LHCN-M2 (cell line): ENCODE data around the gene SYT13. TPM values are rescaled to one million over a fixed set of nuclear protein-coding genes. Genes with fewer than 3 reads are reported as not detected.
A peak's percentile ranks its signal among the peaks of the same experiment; 100 is the strongest.

Experiments
- DNase-seq: peaks from one replicate; pipeline ENCODE4 v3.0.0-alpha.2; 2012; ENCODE audit warnings: low read depth
- polyA plus RNA-seq: library from polyadenylated mRNA; unstranded; fragments of >200 nt; gene quantifications from one replicate; pipeline ENCODE4 v1.2.1, GENCODE V29; 2012; ENCODE audit warnings: missing spikeins
- total RNA-seq: library from RNA; depleted of rRNA; stranded (reverse); fragments of >200 nt; gene quantifications from 2 replicates; pipeline ENCODE4 v1.2.3, GENCODE V29; 2014; rRNA removed

Gene SYT13
- total RNA-seq = 0.06 TPM in 1 of 2 replicates, not detected in the other
- 0.02 TPM for polyA plus RNA-seq

GRCh38 chr11:45285930-45286632, at the start of gene SYT13:
TSS of gene SYT13 (minus strand) at chr11:45286341. CDS start at chr11:45286207, 134 bp downstream.
- no peak for DNase-seq

GRCh38 chr11:45335434-45335833, 49.3 kb upstream of the SYT13 start:
- no peak for DNase-seq

- no peak for DNase-seq
Observed at GRCh38 chr11:45334836-45335235, 48.7 kb upstream of the SYT13 start.

- DNase-seq = no peak
Observed at GRCh38 chr11:45334410-45334809, 48.3 kb upstream of the SYT13 start.

- DNase-seq = peak; percentile 47
Observed at GRCh38 chr11:45333001-45333971, 47.1 kb upstream of the SYT13 start.

- peak; percentile 20 for DNase-seq
Observed at GRCh38 chr11:45332276-45332934, 46.3 kb upstream of the SYT13 start.

GRCh38 chr11:45331839-45332238, 45.7 kb upstream of the SYT13 start:
- no peak for DNase-seq

GRCh38 chr11:45328726-45329125, 42.6 kb upstream of the SYT13 start:
- DNase-seq = no peak

GRCh38 chr11:45324459-45324858, 38.3 kb upstream of the SYT13 start:
- DNase-seq = no peak

- no peak for DNase-seq
Observed at GRCh38 chr11:45323601-45324249, 37.6 kb upstream of the SYT13 start.

- no peak for DNase-seq
Observed at GRCh38 chr11:45322891-45323600, 36.9 kb upstream of the SYT13 start.

GRCh38 chr11:45322111-45322705, 36.1 kb upstream of the SYT13 start:
- no peak for DNase-seq

- DNase-seq = no peak
Observed at GRCh38 chr11:45321669-45322068, 35.5 kb upstream of the SYT13 start.

GRCh38 chr11:45321031-45321595, 35.0 kb upstream of the SYT13 start:
- no peak for DNase-seq

- no peak for DNase-seq
Observed at GRCh38 chr11:45320371-45320770, 34.2 kb upstream of the SYT13 start.

- DNase-seq = no peak
Observed at GRCh38 chr11:45319077-45319476, 32.9 kb upstream of the SYT13 start.

GRCh38 chr11:45318516-45318915, 32.4 kb upstream of the SYT13 start:
- no peak for DNase-seq

GRCh38 chr11:45316258-45316657, 30.1 kb upstream of the SYT13 start:
- no peak for DNase-seq

- DNase-seq = no peak
Observed at GRCh38 chr11:45314900-45315299, 28.8 kb upstream of the SYT13 start.
